GM21737 (cell line): ENCODE measurements around the gene SPAG9.

Source experiments
- ATAC-seq: cut with Tn5 transposase; IDR thresholded peaks from one replicate; pipeline ENCODE4 v1.9.1; 2021; ENCODE audit warnings: mild to moderate bottlenecking, moderate library complexity; ENCODE audit not compliant: unreplicated experiment

Gene SPAG9

DNA sequence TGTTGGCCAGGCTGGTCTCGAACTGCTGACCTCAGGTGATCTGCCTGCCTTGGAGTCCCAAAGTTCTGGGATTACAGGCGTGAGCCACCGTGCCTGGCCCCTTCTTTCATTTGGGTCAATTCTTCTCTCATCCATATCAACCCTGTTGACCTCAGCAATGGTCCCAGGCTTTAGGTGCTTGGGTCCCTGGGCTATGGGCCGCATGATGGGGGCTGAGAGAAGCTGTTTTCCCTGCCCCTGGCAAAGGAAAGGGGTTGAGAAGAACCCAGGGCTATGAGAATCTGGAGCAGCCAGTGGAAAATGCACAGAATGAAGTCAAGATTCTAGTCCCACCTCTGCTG lies 164.3 kb downstream of the SPAG9 start:
- no peak for ATAC-seq

DNA sequence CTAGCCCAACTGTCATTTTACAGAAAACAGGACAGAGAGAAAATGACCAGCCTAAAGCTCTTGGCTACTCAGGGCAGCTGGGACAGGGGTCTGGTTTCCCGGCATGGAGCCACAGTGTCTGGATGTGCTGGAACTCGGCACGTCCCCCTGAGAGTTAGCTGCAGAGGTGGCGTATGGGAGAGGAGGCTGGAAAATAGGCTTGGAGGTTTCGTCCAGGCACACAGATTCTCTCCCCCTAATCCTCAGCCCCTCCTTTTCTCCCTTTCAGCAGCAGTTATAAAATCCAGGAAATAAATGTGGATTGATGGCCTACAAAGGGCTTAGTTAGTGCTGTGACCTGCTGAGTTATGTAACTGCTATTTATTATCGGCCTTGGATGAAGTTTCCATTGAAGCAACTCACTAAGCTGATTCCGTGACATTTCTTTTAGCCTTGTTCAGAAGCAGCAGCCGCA lies 165.0 kb downstream of the SPAG9 start:
- ATAC-seq = no peak

DNA sequence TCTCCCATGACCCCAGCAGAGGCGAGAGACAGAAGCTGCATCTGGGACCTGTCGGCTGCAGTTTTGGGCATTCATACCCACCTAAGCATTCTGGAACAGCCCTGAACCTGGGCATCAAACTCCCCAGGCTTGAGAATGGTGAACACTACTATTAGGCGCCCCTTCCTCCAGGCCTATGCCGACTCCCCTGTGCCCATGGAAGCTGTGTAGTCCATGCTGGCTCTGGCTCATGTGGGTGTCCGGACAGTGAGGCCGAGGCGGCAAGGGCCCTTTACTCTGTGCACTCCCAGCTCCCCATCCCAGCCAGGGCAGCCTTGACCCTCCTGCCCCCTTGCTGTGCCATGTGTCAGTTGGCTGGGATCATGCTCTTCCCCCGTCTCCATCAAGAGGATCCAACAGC lies 165.5 kb downstream of the SPAG9 start:
- no peak for ATAC-seq

GRCh38 chr17:50954641-50955121 lies 166.0 kb downstream of the SPAG9 start:
- no peak for ATAC-seq

DNA sequence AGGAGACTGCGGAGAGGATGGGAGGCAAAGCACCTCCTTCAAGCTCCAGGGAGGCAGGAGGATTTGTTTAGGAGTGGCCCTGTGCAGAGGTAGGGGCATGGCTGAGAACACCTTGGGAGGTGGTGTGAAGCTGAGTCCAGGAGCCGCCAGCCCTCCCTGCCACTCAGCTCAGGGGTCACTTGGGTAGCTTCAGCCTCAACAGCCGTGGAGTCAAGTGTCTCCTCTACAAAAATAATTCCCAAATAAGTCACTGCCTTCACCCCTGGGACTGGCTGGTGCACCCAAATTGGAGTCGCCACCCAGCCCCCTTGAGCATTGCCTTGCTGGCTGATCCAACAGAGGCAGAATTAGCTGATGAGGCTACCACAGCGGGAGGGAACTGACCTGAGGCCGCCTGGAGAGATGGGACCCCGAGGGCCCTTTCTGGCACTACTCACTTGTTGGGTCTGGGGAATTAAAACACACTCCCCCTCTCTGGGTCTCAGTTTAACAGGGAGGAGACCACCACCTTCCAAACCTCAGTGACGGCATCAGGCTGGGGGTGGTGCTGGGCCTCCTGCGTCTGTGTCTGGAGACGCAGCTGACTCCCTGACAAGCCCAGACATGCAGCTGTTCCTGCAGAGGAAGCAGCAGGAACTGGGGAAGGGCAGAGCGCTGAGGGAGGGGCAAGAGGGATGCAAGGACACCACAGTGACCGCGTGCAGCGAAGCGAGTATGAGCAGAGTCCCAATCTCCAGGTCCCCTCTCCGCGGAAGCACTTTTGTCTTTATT lies 166.7 kb downstream of the SPAG9 start:
- no peak for ATAC-seq

- ATAC-seq = no peak
These were observed 167.2 kb downstream of the SPAG9 start for GRCh38 chr17:50953518-50953830.

DNA sequence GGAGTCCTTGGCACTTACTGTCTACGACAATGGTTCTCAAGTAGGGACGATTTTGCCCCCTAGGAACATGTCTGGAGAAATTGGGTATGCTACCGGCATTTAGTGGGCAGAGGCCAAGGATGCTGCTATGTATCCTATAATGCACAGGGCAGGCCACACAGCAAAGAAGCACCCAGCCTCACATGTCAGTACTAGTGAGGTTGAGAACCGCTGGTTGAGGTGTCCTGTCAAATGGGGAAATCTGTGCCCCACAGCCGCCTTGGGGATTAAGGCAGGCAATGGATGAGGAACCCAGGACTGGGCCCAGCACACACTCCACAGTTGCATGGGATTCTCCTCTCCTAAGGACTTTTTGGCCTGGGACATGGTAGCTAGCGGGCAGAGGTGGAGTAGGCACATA lies 167.8 kb downstream of the SPAG9 start:
- no peak for ATAC-seq

DNA sequence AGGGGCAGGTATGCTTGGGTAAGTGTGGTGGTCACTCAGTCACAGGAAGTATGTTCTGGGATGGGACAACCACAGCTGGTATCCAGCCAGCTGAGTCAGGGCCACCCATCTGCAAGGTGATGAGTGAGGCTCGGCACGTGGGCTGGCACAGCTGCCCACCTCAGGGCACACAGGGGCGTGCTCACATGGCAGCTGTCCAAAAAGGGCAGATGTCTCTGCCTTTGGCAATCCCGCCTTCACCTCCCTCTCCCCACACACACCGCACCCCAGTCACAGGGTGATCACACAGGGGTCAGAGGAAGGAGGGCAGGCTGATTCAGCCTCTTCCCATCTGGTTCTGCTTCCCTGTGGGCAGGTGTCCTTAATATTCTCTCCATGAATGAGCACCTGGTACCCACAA lies 168.7 kb downstream of the SPAG9 start:
- ATAC-seq = no peak

GRCh38 chr17:50949989-50950877 lies 170.4 kb downstream of the SPAG9 start:
- ATAC-seq = no peak

GRCh38 chr17:50949128-50949988 lies 171.3 kb downstream of the SPAG9 start:
- no peak for ATAC-seq

DNA sequence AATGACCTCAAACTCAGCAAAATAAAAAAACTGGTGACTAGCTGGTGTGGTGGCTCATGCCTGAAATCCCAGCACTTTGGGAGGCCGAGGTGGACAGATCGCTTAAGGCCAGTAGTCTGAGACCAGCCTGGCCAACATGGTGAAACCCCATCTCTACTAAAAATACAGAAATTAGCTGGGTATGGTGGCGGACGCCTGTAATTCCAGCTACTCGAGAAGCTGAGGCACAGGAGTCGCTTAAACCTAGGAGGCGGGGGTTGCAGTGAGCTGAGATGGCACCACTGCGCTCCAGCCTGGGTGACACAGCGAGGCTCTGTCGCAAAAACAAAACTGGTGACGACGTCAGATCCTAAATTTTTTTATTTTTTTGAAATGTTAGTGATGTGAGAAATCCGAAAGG lies 172.0 kb downstream of the SPAG9 start:
- ATAC-seq = no peak

- no peak for ATAC-seq
These were observed 172.7 kb downstream of the SPAG9 start for GRCh38 chr17:50947782-50948543.

DNA sequence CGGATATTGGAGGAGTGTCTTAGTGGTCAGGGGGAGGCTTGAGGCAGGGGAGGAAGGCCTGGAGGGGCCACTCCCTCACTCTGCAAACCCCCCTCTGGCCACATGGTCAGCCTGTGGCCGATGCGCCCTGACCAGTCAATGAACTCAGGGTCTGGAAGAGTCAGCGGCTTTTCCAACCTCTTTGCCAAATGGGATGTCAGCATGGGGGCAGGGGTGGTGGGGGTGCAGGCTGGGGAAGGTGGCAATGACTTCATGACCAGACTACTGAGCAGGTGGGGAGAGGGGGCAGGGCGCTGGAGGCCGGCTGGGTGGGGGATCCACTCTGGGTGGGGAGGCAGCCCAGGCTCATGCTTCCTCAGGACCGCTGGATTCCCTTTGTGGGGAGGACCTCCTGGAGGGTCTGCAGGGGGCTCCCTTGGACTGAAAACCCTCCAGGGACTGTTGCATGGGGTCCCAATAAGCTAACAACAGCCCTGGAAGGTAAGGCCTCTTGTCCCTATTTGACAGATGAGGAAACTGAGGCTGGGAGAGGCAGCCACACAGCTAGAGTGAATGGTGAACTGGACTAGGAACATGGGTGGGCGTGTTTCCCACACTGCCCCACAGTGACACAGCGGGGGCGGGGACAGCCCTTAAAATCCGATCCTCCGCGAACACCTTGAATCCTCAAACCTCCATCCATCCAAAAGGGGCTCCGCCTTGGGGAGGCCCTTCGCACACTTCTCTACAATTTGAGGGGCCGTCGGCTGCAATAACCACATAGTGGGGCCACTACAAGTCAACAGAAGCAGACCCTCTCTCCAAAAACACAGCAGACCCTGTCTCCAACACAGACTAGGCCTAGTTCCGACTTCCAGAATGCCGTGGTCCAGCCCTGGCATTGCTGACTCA lies 173.5 kb downstream of the SPAG9 start:
- no peak for ATAC-seq

DNA sequence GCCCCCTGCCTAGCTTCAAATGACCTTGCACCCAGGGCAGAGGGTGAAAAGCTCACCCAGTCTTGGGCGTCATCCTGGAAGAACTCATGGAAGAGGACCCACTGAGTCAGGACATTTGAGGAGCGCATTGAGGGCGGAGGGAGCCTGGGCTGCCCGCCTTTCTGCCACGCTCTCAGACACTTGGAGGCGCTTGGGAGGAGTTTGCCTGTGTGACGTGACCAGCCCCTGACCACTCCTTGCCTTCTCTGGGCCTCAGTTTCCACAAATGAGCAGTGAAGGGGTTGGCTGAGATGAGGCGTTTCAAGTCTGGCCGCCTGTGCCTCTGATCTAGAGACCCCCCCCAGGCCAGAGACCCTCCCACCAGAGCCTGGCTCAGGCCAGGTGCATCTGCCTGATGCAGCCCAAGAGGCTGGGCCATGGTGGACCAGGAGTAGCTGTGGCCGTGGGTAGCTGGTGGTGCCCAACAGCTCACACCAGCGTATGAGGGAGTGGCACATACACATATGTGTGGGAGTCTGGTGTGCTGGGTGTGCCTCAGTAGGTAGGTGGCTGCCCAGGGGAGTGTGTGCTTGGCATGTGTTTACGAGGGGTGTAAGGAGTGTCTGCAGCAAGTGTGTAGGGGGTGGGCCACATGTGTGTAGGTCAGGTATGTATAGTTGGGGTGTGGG lies 174.3 kb downstream of the SPAG9 start:
- ATAC-seq = no peak

GRCh38 chr17:50945779-50946222 lies 174.9 kb downstream of the SPAG9 start:
- ATAC-seq = no peak

DNA sequence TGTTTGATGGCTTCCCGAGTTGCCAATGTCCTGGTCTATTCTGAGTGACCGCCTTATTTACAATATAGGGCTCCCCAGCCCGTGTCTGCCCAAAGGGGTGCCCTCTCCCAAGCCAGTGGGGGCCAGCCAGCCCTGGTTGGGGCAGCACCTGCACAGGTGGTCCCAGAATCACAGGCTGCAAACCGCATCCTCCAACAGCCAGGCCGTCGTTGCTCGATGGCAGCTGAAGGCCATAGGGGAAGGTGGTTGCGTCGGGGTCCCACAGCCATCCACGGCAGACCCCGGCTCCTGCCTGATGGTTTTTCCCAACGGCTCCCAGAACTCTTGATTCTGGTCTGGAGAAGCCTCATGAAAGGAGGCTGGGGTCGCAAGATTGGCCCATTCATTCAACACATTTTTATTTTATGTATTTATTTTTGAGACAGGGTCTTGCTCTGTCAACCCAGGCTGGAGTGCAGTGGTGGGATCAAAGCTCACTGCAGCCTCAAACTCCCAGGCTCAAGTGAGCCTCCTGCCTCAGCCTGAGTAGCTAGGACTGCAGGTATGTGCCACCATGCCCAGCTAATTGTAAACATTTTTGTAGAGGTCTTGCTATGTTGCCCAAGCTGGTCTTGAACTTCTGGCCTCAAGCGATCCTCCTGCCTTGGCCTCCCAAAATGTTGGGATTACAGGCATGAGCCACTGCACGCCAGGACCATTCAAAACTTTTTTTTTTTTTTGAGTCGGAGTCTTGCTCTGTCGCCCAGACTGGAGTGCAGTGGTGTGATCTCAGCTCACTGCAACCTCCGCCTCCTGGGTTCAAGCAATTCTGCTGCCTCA lies 175.6 kb downstream of the SPAG9 start:
- no peak for ATAC-seq

GRCh38 chr17:50944054-50944901 lies 176.4 kb downstream of the SPAG9 start:
- ATAC-seq = peak; percentile 57
